ENCODE results near the gene CRAT.

DNA sequence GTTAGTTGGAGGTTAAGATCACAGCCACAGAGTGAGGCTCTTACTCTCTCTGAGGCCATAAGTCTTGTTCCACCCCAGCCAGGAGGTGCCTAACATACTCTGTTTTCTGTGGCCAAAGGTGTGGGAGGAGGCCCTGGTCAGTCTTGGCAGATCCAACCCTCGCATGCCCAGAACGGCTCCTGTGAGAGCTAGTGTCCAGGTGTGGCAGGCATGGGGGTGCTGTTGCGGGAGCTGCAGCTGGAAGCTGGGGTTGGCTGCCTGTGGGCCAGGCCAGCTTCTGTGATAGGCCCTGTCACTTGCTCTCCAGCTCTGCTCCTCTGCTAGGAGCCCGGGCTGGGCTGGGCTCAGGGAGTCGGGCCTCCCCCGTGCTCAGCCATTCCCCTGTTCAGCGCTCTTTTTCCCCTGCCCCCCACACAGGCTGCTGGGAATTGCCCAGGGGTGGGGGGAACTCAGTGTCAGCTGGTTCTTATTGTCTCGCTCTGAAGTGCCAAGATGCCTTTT lies 35.9 kb upstream of the CRAT start:
- TF ChIP-seq, protein P1, sequence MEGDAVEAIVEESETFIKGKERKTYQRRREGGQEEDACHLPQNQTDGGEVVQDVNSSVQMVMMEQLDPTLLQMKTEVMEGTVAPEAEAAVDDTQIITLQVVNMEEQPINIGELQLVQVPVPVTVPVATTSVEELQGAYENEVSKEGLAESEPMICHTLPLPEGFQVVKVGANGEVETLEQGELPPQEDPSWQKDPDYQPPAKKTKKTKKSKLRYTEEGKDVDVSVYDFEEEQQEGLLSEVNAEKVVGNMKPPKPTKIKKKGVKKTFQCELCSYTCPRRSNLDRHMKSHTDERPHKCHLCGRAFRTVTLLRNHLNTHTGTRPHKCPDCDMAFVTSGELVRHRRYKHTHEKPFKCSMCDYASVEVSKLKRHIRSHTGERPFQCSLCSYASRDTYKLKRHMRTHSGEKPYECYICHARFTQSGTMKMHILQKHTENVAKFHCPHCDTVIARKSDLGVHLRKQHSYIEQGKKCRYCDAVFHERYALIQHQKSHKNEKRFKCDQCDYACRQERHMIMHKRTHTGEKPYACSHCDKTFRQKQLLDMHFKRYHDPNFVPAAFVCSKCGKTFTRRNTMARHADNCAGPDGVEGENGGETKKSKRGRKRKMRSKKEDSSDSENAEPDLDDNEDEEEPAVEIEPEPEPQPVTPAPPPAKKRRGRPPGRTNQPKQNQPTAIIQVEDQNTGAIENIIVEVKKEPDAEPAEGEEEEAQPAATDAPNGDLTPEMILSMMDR (IDR thresholded peaks at IDR 0.05): no peak
- no peak for TF ChIP-seq POLR2A (IDR thresholded peaks at IDR 0.05)

Data from heart left ventricle (tissue), 13 donors.